Small intestine (tissue), 7 donors: ENCODE data around the gene MT1B. TPM values are rescaled to one million over a fixed set of nuclear protein-coding genes. Genes with fewer than 3 reads are reported as not detected.
A peak's percentile ranks its signal among the peaks of the same experiment; 100 is the strongest.

ENCODE experiments used
- DNase-seq, 2 donors: peaks; one replicate each; pipeline versions ENCODE4 v3.0.0 to v3.0.0-alpha.2; 2013
- FAIRE-seq: peaks from 2 replicates; lab custom pipeline; 2012; peaks lifted over from hg19 to GRCh38; lab: Jason Lieb, UNC
- H3K27ac ChIP-seq, 3 donors: one replicate each; pipeline ENCODE4 v1.5.1; 2013; ENCODE audit warnings: low read length in 2 of 3, mild to moderate bottlenecking in 2 of 3, control low read depth in 1 of 3, inconsistent platforms in 1 of 3, low read depth in 1 of 3, moderate library complexity in 1 of 3
- H3K27me3 ChIP-seq, 3 donors: one replicate each; pipeline ENCODE4 v1.6.1; 2013; ENCODE audit warnings: low read length in 3 of 3, inconsistent platforms in 1 of 3; ENCODE audit not compliant: control insufficient read depth in 3 of 3, insufficient read depth in 3 of 3
- H3K36me3 ChIP-seq, 3 donors: one replicate each; pipeline ENCODE4 v1.6.1; 2013; ENCODE audit warnings: low read length in 3 of 3, inconsistent platforms in 1 of 3, low read depth in 1 of 3, mild to moderate bottlenecking in 1 of 3, moderate library complexity in 1 of 3; ENCODE audit not compliant: control insufficient read depth in 3 of 3, insufficient read depth in 2 of 3
- H3K4me1 ChIP-seq, 3 donors: one replicate each; pipeline ENCODE4 v1.6.1; 2013; ENCODE audit warnings: low read length in 2 of 3, inconsistent platforms in 1 of 3, low read depth in 1 of 3, mild to moderate bottlenecking in 1 of 3, moderate library complexity in 1 of 3; ENCODE audit not compliant: control insufficient read depth in 3 of 3, insufficient read depth in 2 of 3
- H3K4me3 ChIP-seq, 3 donors: one replicate each; pipeline ENCODE4 v1.5.1; 2013; ENCODE audit warnings: low read length in 3 of 3, control low read depth in 1 of 3, inconsistent platforms in 1 of 3, low read depth in 1 of 3, mild to moderate bottlenecking in 1 of 3, moderate library complexity in 1 of 3
- H3K9me3 ChIP-seq, 2 donors: one replicate each; pipeline ENCODE4 v1.6.1; 2013; ENCODE audit warnings: low read depth in 1 of 2, low read length in 1 of 2; ENCODE audit not compliant: control insufficient read depth in 2 of 2, insufficient read depth in 1 of 2
- WGBS, 3 donors: extraction: QIAGEN DNeasy Blood & Tissue Kit; methylation state at CpG; one replicate each; pipeline ENCODE4 v1.1.7; 2013; 5-methylcytosine and 5-hydroxymethylcytosine counted together
- polyA plus RNA-seq, 4 donors: library from polyadenylated mRNA; stranded (reverse) in 3 of 4; unstranded in 1 of 4; fragments of 200-250 nt in 3 of 4; fragments of 120-200 nt in 1 of 4; gene quantifications; one replicate each; pipeline versions ENCODE4 v1.2.1 to v1.2.3, GENCODE V29; 2013
- donor health status: healthy with polysubstance abuse.
- donor health status: control.
- donor health status: control.
- donor health status: Bipolar disorder and iron deficiency.
- donor health status: healthy.

Gene MT1B
- polyA plus RNA-seq, 4 donors = not detected

DNA sequence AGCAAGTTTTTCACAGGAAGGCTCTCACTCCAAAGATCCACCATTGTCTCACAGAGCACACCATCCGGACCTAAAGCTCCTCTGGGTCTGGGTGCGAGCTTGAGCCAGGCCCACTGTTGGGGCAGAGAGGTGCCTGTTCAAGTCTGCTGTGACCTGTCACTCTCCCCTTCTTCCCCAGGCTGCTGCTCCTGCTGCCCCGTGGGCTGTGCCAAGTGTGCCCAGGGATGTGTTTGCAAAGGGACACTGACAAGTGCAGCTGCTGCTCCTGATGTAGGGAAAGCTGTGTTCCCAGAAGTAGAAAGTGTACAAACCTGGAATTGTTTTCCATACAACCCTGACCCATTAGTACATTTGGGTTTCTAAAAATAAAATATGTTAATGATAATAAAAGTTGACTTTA, 25.8 kb downstream of the MT1B start:
- Histone ChIP-seq H3K36me3 (no peaks in the 10 kb centered on the region), H3K27ac (no peak overlapping the region), H3K4me1 (peaks cover 0 to 6% (median 0%) of the 10 kb centered on the region in 3 donors), H3K9me3 (no peaks in the 10 kb centered on the region), H3K4me3 (no peak overlapping the region), H3K27me3 (peaks cover 0 to 13% (median 0%) of the 10 kb centered on the region in 3 donors)
- FAIRE-seq (no peak), DNase-seq (no peak)
- WGBS, 3 donors = 70 to 76% (median 76%) methylated on average over 3 of the region's 3 CpGs

DNA sequence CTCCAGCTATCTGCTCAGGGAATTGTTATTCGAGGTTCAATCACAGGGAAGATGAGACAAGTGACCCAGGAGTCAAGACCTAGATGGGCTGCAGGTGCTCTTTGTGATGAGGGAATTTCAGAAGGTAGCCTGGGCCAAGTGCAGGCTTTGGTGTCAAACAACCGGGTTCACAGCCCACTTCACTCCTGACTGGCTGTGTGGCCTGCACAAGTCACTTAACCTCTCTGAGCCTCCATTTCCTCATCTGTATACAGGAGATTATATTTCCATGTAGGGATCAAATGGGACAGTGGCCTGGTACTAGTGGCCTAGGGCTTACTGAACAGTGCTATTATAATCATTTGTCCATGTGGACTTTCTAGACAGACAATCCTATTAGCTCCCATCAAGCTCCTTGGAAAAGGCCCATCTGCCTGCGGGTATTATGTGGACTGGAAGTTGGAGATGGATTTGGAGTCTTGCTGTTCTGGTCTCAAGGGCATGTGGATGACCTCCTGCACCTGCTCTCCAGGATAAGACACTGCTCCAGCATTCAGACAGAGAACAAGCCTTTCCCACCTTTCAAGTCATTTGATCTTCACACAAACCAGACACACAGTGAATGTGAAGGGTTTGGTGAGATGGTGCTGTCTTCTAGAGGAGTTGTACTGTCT, 27.5 kb downstream of the MT1B start:
- no peak for FAIRE-seq
- DNase-seq = no peak
- WGBS, 3 donors = 74 to 93% (median 92%) methylated on average over 3 of the region's 3 CpGs
- H3K9me3 ChIP-seq = no peaks in the 10 kb centered on the region
- peaks cover 0 to 15% (median 4%) of the 10 kb centered on the region in 3 donors for H3K4me1 ChIP-seq
- peaks cover 0 to 13% (median 0%) of the 10 kb centered on the region in 3 donors for H3K27me3 ChIP-seq
- peaks cover 0 to 6% (median 0%) of the 10 kb centered on the region in 3 donors for H3K36me3 ChIP-seq
- no peak overlapping the region for H3K4me3 ChIP-seq
- no peak overlapping the region for H3K27ac ChIP-seq

DNA sequence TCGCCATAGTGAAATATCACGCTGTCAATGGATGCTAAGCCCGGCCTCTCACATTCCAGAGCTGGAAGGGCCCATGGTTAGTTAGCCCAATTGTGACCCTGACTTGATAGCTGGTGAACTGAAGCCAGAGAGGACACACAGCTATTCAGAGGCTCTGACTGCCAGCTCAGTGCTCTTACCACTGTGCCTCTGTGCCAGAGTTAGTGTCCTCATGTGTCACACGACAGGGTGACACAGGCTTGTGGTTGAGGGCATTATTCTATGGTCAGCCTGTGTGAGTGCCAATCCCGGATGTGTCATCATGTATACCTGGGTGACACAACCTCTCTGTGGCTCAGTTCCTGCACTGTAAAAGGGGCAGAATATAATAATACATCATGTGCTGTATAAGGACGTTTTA, 28.1 kb downstream of the MT1B start:
- FAIRE-seq (no peak), DNase-seq (no peak)
- no peak overlapping the region for H3K27ac ChIP-seq
- 87 to 88% (median 88%) methylated on average over 6 of the region's 6 CpGs for WGBS, 3 donors
- H3K4me1 ChIP-seq = peaks cover 0 to 15% (median 4%) of the 10 kb centered on the region in 3 donors
- H3K9me3 ChIP-seq = no peaks in the 10 kb centered on the region
- peaks cover 0 to 13% (median 0%) of the 10 kb centered on the region in 3 donors for H3K27me3 ChIP-seq
- H3K4me3 ChIP-seq = no peak overlapping the region
- peaks cover 0 to 8% (median 0%) of the 10 kb centered on the region in 3 donors for H3K36me3 ChIP-seq

DNA sequence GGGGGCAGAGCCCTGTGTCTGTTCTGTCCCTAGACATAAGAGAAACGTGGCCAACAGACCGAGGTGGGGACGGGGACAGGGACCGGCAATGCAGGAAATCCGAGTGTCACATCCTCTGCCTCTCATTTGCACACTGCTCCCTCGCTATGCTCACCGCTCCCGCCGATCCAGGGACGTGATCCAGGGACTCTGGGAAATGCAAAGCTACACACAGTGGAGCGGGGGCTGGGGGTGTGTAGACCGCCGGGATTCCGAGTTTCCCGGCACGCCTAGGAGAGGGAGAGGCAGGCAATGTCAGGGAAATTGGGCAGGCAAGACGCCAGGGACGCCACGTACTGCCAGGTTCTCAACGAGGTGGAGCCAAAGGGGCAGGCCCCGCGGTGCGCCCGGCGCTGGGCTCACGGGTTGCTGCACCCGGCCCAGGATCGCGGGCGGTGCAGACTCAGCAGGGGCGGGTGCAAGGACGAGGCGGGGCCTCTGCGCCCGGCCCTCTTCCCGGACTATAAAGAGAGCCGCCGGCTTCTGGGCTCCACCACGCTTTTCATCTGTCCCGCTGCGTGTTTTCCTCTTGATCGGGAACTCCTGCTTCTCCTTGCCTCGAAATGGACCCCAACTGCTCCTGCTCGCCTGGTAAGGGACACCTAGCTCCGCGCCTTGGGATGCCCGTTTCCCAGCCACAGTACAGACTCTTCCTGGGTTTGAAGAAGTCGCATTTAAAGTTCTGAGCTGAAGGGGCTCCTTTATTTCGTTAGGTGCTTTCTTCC, 30.4 kb downstream of the MT1B start, which contains the start of gene MT1X:
Gene MT1X, plus strand, starts transcription at position 532 of the 764 bp plus-strand sequence. Its CDS starts 71 bp downstream, at position 603.
- no peak for FAIRE-seq
- 0 to 1% (median 0%) methylated on average over 49 of the region's 49 CpGs for WGBS, 3 donors

DNA sequence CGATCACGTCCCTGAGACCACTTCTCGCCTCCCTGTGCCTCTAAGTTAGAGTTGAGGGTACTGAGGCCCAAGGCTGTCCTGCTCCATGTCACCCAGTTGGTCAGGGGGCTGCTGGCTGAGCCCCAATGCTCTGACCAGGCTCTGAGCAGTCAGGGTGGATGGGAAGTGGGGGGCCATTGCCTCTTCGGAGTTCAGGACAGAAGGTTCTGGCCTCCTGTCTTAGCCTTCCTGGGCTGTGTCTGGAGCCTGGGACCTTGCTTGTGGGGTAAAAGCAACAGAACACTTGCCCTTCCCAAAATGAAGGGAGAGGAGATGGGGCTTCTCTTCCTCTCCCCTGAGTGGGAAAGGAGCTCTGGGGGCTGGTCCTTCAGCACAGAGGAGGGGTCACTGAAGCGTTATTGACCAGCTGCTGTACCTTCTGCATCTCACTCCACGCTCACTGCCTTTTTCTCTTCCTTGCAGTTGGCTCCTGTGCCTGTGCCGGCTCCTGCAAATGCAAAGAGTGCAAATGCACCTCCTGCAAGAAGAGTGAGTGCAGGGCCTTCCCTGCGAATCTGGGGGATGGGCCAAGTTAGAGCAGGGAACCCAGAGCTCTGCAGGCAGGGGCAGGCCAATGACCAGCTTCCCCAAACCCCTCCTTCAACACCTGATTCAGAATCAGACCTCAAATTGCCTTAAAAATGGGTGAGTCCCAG, 31.2 kb downstream of the MT1B start:
- FAIRE-seq (no peak), DNase-seq (no peak)
- Histone ChIP-seq H3K9me3 (peaks cover 0 to 12% of the 10 kb centered on the region in 2 donors), H3K4me3 (peak overlapping the region in 2 of 3 donors; percentile 59 to 70), H3K27me3 (no peaks in the 10 kb centered on the region), H3K36me3 (peaks cover 0 to 11% (median 0%) of the 10 kb centered on the region in 3 donors), H3K4me1 (peaks cover 0 to 15% (median 4%) of the 10 kb centered on the region in 3 donors), H3K27ac (peak overlapping the region in 2 of 3 donors; percentile 59 to 74)
- WGBS, 3 donors = 3 to 30% (median 9%) methylated on average over 8 of the region's 8 CpGs

More for the DNA sequence above, 30.4 kb downstream of the MT1B start, which contains the start of gene MT1X:
- peaks cover 0 to 11% of the 10 kb centered on the region in 2 donors for H3K9me3 ChIP-seq
- peak within 1 kb of the TSS; percentile 59 to 79 (median 74) for H3K27ac ChIP-seq
- H3K4me1 ChIP-seq = peaks cover 0 to 15% (median 4%) of the 10 kb centered on the region in 3 donors
- DNase-seq = peak; percentile 95 to 97
- peaks cover 0 to 11% (median 0%) of the 10 kb centered on the region in 3 donors for H3K36me3 ChIP-seq
- H3K27me3 ChIP-seq = no peaks in the 10 kb centered on the region
- peak within 1 kb of the TSS; percentile 8 to 70 (median 59) for H3K4me3 ChIP-seq

DNA sequence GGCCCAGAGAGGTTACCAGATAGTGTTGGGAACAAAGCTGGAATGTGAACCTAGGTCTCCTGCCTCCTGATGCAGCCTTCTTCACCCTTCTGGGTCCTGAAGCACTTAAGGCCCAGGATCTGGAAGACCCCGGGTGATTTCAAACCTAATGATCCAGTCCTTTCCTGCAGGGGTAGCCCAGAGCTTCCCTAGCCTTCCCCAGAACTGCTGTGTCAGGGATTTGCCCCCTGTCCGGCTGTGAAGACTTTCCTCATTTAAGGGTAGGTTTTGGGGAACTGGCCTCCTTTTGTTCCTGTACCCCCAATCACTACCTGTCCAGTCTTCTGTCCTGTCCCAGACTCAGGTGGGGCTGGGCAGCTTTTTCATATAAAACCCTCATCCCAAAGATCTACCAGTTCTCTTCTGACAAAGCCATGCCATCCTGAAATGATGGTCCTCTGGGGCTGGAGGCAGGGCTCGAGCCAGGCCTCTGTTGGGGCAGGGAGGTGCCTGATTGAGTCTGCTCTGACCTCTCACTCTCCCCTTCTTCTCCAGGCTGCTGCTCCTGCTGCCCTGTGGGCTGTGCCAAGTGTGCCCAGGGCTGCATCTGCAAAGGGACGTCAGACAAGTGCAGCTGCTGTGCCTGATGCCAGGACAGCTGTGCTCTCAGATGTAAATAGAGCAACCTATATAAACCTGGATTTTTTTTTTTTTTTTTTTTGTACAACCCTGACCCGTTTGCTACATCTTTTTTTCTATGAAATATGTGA, 31.9 kb downstream of the MT1B start:
- Histone ChIP-seq H3K27me3 (no peaks in the 10 kb centered on the region), H3K36me3 (peaks cover 0 to 11% (median 0%) of the 10 kb centered on the region in 3 donors), H3K4me1 (peaks cover 0 to 15% (median 4%) of the 10 kb centered on the region in 3 donors), H3K4me3 (peak overlapping the region in 1 of 3 donors; percentile 70), H3K9me3 (peaks cover 0 to 12% of the 10 kb centered on the region in 2 donors), H3K27ac (peak overlapping the region in 1 of 3 donors; percentile 8)
- FAIRE-seq = no peak
- 31 to 67% (median 56%) methylated on average over 5 of the region's 5 CpGs for WGBS, 3 donors
- no peak for DNase-seq

DNA sequence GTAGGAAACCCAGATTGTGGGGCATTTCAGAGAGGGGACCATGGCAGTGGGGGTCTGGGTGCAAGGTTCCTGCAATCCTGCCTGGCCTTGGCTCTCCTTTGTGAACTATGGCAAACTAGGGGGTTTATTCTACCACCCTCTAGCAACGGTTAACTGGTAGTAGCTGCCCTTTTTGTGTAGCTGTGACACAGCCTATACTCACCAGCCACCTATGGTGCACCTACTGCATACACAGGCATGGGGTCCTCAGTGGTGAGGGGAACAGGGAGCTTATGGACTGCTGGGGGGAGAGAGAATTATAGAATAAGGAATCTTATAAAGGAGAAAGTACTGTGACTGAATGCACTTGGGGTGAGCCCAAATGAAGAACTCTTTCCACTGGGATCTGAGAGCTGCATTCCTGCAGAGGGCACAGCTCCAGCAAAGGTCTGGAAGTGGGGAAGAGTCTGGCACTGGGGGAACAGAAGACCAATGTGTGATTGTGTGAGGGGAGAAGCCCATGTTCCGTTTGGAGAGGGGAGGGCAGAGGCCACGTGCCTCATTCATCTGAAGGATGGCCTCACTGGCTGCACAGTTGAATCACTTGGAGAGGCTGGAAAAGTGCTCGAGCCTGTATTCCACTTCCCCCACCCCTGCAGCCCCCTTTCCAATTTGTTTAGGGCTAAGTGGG, 32.7 kb downstream of the MT1B start:
- no peak for DNase-seq
- Histone ChIP-seq H3K9me3 (peaks cover 0 to 12% of the 10 kb centered on the region in 2 donors), H3K27ac (no peak overlapping the region), H3K27me3 (no peaks in the 10 kb centered on the region), H3K4me1 (peaks cover 0 to 15% (median 4%) of the 10 kb centered on the region in 3 donors), H3K36me3 (peaks cover 0 to 11% (median 0%) of the 10 kb centered on the region in 3 donors), H3K4me3 (no peak overlapping the region)
- FAIRE-seq = no peak
- 52 to 69% (median 54%) methylated on average over 4 of the region's 4 CpGs for WGBS, 3 donors
